GM12872 (cell line): ENCODE results near the gene FIBCD1.

Experiments
- TF ChIP-seq, protein P1 (sequence below): IDR thresholded peaks from 3 replicates; pipeline ENCODE4 v1.5.1; 2011; ENCODE audit warnings: low read depth, mild to moderate bottlenecking, low read length, moderate library complexity; ENCODE audit not compliant: insufficient read depth

FIBCD1 gene

DNA sequence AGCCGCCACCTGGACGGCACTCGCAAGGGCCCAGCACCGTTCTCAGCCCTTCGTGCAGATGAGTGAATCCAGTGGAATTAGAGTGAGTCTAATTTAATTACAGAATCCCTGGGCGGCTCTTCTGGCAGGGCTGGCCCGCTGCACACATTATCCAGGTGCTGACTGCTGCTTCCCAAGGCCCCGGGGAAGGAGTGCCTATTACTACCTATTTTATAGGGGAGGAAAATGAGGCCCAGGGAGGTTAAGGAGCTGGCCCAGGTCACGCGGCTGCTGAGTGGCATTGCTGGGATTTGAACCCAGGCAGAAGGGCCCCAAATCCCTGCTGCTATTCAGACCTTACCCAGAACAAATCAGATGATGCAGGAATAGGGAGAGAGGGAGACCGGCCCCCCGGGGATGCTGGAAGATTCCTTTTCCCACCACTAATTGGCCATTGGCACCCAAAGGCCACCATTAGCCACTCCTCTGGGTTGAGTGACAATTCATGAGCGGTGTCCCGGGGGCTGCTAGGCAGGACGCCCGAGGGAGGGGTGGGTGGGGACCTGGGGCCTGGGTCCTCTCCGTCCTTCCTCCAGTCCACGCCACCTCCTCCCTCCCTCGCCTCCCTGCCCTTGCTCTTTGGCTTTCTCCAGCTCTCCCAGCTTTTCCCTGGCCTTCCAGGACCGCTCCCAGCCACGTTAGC, 32.2 kb downstream of the FIBCD1 start:
- TF ChIP-seq, protein P1, sequence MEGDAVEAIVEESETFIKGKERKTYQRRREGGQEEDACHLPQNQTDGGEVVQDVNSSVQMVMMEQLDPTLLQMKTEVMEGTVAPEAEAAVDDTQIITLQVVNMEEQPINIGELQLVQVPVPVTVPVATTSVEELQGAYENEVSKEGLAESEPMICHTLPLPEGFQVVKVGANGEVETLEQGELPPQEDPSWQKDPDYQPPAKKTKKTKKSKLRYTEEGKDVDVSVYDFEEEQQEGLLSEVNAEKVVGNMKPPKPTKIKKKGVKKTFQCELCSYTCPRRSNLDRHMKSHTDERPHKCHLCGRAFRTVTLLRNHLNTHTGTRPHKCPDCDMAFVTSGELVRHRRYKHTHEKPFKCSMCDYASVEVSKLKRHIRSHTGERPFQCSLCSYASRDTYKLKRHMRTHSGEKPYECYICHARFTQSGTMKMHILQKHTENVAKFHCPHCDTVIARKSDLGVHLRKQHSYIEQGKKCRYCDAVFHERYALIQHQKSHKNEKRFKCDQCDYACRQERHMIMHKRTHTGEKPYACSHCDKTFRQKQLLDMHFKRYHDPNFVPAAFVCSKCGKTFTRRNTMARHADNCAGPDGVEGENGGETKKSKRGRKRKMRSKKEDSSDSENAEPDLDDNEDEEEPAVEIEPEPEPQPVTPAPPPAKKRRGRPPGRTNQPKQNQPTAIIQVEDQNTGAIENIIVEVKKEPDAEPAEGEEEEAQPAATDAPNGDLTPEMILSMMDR: no peak

DNA sequence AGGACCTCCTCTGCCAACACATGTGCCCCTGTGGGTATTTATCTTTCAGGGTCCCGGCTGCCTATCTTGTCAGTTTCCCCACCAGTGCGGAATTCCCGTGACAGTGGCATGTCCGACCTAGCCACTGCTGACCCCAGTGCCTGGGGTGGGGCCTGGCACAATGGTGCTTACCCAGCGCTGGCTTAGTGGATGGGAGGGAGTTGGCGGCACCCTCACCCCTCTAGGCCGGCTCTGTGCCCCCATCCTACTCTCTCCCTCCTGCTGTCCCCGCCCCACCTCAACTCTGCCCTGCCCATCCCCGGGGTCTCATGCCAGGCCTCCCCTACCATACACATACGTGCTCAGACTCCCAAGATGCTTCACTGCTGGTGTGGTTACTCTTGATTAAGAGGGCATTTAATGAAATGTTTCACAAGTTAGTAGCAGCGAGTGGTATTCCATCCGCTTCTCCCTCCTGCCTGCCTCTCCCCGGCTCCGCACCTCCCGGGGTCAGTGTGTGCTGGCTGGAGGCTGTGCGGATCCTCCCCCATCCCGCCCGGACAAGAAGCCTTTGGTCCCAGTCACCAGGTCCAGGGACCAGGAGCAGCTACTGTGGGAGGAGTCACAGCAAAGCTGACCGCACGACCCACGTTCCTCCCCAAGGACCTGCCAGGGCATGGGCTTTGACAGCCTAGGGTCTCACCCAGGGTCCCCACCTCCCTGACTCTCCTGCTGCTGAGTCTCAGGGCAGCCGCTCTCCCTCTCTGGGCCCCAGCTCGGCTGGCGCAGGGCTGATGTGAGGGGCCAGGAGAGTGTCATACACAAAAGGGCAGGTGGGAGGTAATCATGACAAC, 32.9 kb downstream of the FIBCD1 start:
- TF ChIP-seq, protein P1: no peak

DNA sequence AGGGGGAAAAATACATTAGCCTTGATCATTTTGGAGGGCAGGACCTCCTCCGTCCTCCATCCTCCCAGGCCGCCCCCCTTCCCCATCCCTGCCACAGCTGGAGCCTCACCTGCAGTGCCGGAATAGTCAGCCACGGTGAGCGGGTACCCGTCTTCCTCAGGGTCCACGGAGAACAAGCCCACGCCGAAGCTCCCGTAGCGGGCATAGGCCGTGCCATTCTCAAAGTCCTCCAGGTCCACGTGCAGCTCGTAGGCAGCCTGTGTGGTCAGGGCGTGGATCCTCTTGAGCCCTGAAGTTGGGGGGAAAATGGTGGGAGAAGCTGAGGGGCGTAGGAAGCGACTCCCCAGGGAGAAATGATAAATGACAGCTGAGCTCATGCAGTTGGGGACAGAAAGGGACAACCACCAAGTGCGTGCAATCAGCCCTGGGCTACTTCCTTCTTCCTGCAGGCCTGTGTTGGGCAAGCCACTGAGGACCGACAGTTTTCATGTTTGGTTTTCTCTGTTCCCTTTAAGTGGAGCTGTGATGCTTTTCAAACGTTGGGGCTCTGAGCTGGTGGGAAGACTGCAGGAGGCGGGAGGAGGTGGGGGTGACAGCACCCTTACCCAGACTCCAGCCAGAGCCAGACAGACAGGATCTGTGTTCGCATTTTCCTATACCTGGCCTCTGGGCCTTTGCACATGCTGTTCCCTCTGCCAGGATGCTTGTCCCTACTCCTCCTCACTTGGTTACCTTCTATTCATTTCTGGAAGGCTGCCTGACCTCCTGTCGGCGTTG, 33.7 kb downstream of the FIBCD1 start:
- TF ChIP-seq, protein P1: no peak

DNA sequence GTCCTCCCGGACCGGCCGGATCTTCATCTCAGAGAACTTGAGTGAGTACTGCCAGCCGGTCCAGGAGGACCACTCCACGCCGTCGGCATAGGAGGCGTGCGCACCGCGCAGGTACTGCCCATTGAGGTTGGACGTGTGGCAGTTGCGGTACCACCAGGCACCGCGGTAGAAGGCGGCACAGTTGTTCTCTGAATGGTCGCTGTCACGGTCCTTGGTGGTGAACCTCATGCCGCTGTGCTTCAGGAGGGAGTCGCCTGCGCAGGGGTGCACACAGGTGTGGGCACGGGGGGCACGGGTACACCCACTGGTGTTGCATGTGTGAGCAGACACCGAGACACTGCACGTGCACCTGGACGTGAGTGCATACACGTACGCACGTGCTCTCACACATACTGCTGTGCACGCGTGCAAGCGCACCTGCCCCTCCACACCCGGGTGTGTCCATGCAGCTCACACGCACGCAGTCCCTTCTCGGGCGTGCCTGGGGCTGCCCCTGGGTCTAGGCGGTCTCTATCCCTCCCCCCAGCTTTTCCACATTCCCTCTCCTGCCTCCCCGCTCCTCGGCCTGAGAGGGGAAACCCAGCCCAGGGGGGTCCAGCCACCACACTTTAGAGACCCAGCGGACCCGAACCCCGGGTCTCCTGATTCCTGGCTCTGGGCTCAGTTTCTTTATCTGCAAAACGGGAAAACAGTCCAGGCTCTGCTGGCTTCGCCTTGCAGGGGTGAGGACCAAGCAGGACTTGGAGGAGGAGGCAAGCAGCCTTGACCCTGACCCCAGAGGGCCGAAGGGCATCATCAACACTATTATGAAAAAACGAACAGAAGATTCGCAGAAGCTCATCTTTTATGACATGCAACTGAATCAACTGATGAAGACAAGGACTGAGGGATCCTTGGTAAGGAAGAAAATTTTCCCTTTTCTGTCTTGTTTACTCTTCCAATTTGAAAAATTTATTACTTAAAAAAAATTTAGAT, 34.7 kb downstream of the FIBCD1 start:
- TF ChIP-seq, protein P1: no peak

DNA sequence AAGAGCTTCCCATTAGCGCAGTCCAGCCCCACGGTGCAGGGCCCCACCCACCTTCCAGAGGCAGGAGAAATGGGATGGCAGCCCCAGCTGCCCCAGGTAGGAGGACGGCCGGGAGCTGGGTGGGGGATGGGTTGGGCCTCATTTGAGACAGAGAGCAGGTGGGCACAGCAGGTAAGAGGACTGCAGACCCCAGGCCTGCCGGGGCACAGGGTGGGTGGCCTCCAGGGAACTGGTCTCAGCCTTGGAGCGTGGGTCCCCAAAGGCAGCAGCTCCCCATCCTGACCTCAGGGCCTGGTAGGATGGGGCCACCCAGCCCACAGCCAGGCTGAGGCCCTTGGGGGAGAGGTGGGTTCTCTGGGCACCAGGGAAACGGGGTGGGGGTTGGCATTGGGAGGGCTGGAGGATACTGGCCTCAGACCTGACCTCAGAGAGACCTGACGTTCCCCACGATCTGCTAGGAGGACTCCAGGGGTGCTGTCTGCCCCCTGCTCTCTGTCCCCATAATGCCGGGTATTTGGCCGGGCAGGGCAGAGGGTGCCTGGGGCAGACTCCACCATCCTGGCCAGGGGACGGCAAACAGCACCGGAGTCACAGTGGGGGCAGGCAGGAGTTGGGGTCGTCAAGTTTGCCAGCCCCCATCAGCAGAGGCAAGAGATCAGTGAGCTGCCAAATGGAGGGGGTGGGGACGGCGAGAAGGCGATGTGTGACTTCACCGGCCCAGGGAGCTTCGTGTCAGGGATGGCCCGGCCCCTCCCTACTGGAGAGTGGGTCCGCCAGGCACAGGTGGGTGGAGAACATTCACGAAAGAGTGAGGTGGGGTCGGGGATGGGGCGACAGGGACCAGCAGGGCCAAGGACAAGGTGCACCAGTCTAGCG, 35.6 kb downstream of the FIBCD1 start:
- TF ChIP-seq, protein P1: no peak

DNA sequence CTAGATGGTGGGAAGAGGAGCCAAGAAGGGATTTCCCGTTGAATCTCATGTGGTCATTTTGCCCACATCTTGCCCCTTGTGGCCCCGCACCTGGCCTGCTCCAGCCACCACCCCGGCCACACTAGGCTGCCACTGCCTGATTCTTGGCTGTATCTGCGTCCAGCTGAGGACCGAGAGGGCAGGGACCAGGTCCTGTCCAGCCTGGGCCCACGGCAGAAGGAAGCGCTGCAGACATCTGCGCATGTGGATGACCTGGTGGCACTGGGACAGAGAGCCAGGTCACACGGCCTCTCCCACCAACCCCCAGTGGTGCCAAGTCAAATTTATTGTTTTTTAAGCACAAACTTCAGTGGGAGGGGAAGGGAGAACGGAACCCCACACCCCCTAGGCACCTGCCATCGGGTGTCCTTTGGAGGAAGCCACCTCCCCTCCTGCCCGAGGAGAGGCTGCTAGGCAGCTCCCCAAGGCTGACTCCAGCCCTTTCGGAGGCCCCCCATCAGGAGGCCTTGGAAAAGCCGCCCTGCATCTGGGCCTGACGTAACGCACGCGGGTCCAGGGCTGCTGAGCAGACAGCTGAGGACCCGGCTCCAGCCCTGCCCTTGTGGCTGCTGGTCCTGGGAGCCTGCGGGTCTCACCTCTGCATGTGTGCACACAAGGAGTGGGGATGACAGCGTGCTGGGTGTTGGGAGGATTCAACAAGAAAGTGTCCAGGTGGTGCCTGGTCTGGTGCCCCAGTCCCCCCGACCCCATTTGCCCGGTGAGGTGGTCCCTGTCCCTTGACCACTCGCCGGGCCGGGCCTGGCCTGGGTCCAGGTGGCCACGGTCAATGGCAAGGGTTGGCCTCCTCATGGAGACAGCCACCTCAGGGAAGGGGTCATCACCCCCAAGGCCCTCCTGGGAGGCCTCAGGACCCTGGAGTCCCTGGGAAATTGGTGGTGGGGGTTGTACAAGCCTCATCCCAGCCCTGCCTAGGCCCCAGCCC, 36.6 kb downstream of the FIBCD1 start:
- TF ChIP-seq, protein P1: no peak
